MCF 10A (cell line): ENCODE data around the gene COMMD2. TPM values are rescaled to one million over a fixed set of nuclear protein-coding genes. Genes with fewer than 3 reads are reported as not detected.

Experiments used
- BruUV-seq: library from RNA; stranded (reverse); fragments of 400-500 nt; replicated peaks from 2 replicates; lab custom pipeline; 2021; lab: Mats Ljungman, UMichigan
- CTCF ChIA-PET: fragments of 300-600 bp; sonication (Branson Sonifier 250); formaldehyde crosslinking; extraction: SDS; loops from one replicate; lab custom pipeline; 2021; ENCODE audit warnings: antibody characterized with exemption, inconsistent platforms; lab: Yijun Ruan, JAX
- POLR2A ChIA-PET: fragments of 300-600, 350-650 bp; sonication (Branson Sonifier 250); formaldehyde crosslinking; extraction: SDS; loops from one replicate; lab custom pipeline; 2020; ENCODE audit warnings: antibody characterized with exemption, inconsistent platforms; lab: Yijun Ruan, JAX
- DNase-seq: peaks from one replicate; pipeline ENCODE4 v3.0.0-alpha.2; 2018; ENCODE audit not compliant: unreplicated experiment
- H3K27ac Mint-ChIP-seq: one replicate; pipeline ENCODE4 v1.8.0; 2022; ENCODE audit warnings: mild to moderate bottlenecking, low read depth, mixed read lengths; ENCODE audit not compliant: unreplicated experiment
- H3K27me3 Mint-ChIP-seq: one replicate; pipeline ENCODE4 v1.8.0; 2022; ENCODE audit warnings: mixed read lengths; ENCODE audit not compliant: insufficient read depth, unreplicated experiment
- H3K36me3 Mint-ChIP-seq: one replicate; pipeline ENCODE4 v1.8.0; 2022; ENCODE audit warnings: mild to moderate bottlenecking, moderate library complexity, mixed read lengths; ENCODE audit not compliant: insufficient read depth, unreplicated experiment
- H3K4me1 Mint-ChIP-seq: one replicate; pipeline ENCODE4 v1.8.0; 2022; ENCODE audit warnings: mixed read lengths; ENCODE audit not compliant: insufficient read depth, unreplicated experiment
- H3K4me3 Mint-ChIP-seq: one replicate; pipeline ENCODE4 v1.8.0; 2022; ENCODE audit warnings: mild to moderate bottlenecking, moderate library complexity, mixed read lengths; ENCODE audit not compliant: unreplicated experiment
- H3K9me3 Mint-ChIP-seq: one replicate; pipeline ENCODE4 v1.8.0; 2022; ENCODE audit warnings: mixed read lengths; ENCODE audit not compliant: unreplicated experiment
- CTCF ChIP-seq: fragments of 200-600 bp; IDR thresholded peaks from one replicate; pipeline ENCODE4 v1.8.0; 2022; ENCODE audit warnings: antibody characterized with exemption, mild to moderate bottlenecking; ENCODE audit not compliant: unreplicated experiment
- intact Hi-C: fragments of 100-400 bp; cut with micrococcal nuclease; formaldehyde crosslinking; loops from 2 replicates; pipeline ENCODE4 v1.14.1; 2022
- total RNA-seq: library from RNA; stranded (reverse); gene quantifications from 2 replicates; pipeline ENCODE4 v1.2.3, GENCODE V29; 2022

Gene COMMD2
- total RNA-seq, 1 experiment from 2014 or later, result 51.2 TPM

- Mint-ChIP-seq H3K4me3 (no peak overlapping the region), H3K27ac (no peak overlapping the region), H3K36me3 (no peaks in the 10 kb centered on the region), H3K9me3 (no peaks in the 10 kb centered on the region), H3K4me1 (no peaks in the 10 kb centered on the region), H3K27me3 (no peaks in the 10 kb centered on the region)
- intact Hi-C loops, result loop anchor here (1.0 to 10.0 kb wide), 4 partner anchors 42 to 456 kb away; no protein-coding TSS in a partner anchor
- BruUV-seq, result no TSS peak
- ChIA-PET POLR2A (interaction anchor here (0.7 to 5.5 kb wide), 5 partner anchors 14 to 48 kb away, joined by 3 to 30 read pairs (median 5); partner anchors contain the start of genes COMMD2 and RNF13), CTCF (interaction anchor here (0.6 to 14.9 kb wide), 33 partner anchors 10 to 418 kb away, joined by 3 to 307 read pairs (median 3); partner anchors contain the start of genes ANKUB1 and COMMD2)
- peak; percentile 49 for TF ChIP-seq CTCF
- DNase-seq, result peak; percentile 34
Observed at GRCh38 chr3:149765762-149766334, 13.6 kb upstream of the COMMD2 start.

- no peak for DNase-seq
- CTCF ChIA-PET, result interaction anchor here (0.7 to 14.9 kb wide), 8 partner anchors 7 to 348 kb away, joined by 3 to 307 read pairs (median 8); no protein-coding TSS in a partner anchor
- no peak overlapping the region for H3K4me3 Mint-ChIP-seq
- H3K36me3 Mint-ChIP-seq, result no peaks in the 10 kb centered on the region
- POLR2A ChIA-PET, result interaction anchor here (5.5 kb wide), 1 partner anchor 12 kb away, joined by 30 read pairs; the partner anchor contains the start of gene COMMD2
- TF ChIP-seq CTCF, result no peak
- H3K27ac Mint-ChIP-seq, result no peak overlapping the region
- no peaks in the 10 kb centered on the region for H3K9me3 Mint-ChIP-seq
- H3K4me1 Mint-ChIP-seq, result no peaks in the 10 kb centered on the region
- H3K27me3 Mint-ChIP-seq, result no peaks in the 10 kb centered on the region
- intact Hi-C loops, result loop anchor here (10.0 kb wide), 1 partner anchor 140 kb away; no protein-coding TSS in a partner anchor
- no TSS peak for BruUV-seq
Observed at GRCh38 chr3:149764302-149764701, 12.0 kb upstream of the COMMD2 start.

GRCh38 chr3:149763565-149764195, 11.4 kb upstream of the COMMD2 start:
- ChIA-PET POLR2A (interaction anchor here (1.1 to 2.2 kb wide), 3 partner anchors 11 to 49 kb away, joined by 3 to 11 read pairs (median 3); partner anchors contain the start of genes COMMD2 and RNF13), CTCF (interaction anchor here (0.7 to 14.9 kb wide), 7 partner anchors 8 to 347 kb away, joined by 3 to 307 read pairs (median 4); no protein-coding TSS in a partner anchor)
- Mint-ChIP-seq H3K9me3 (no peaks in the 10 kb centered on the region), H3K36me3 (no peaks in the 10 kb centered on the region), H3K27me3 (no peaks in the 10 kb centered on the region), H3K4me3 (no peak overlapping the region), H3K4me1 (no peaks in the 10 kb centered on the region), H3K27ac (no peak overlapping the region)
- intact Hi-C loops, result loop anchor here (10.0 kb wide), 1 partner anchor 141 kb away; no protein-coding TSS in a partner anchor
- no TSS peak for BruUV-seq
- no peak for TF ChIP-seq CTCF
- no peak for DNase-seq

- no peak overlapping the region for H3K27ac Mint-ChIP-seq
- H3K36me3 Mint-ChIP-seq, result peaks cover 15% of the 10 kb centered on the region
- no peak for DNase-seq
- no peaks in the 10 kb centered on the region for H3K27me3 Mint-ChIP-seq
- no TSS peak for BruUV-seq
- H3K9me3 Mint-ChIP-seq, result no peaks in the 10 kb centered on the region
- intact Hi-C loops, result loop anchor here (2.0 kb wide), 1 partner anchor 241 kb away; no protein-coding TSS in a partner anchor
- ChIA-PET CTCF (interaction anchor here (1.0 to 3.3 kb wide), 4 partner anchors 13 to 185 kb away, joined by 3 to 29 read pairs (median 8); no protein-coding TSS in a partner anchor), POLR2A (interaction anchor here (1.4 kb wide), 2 partner anchors 246 to 395 kb away, joined by 3 to 4 read pairs; no protein-coding TSS in a partner anchor)
- H3K4me1 Mint-ChIP-seq, result peaks cover 3% of the 10 kb centered on the region
- no peak overlapping the region for H3K4me3 Mint-ChIP-seq
- TF ChIP-seq CTCF, result no peak
Observed at GRCh38 chr3:149753717-149754116, 1.4 kb upstream of the COMMD2 start.
